ENCODE data around the gene HMBS.
A peak's percentile ranks its signal among the peaks of the same experiment; 100 is the strongest.

HMBS gene

GRCh38 chr11:119077839-119078238 lies 6.8 kb upstream of the HMBS start:
- no peak for DNase-seq

GRCh38 chr11:119078675-119079420 lies 5.8 kb upstream of the HMBS start:
- no peak for DNase-seq

- DNase-seq: no peak
These were observed 2.9 kb upstream of the HMBS start for GRCh38 chr11:119081682-119082260.

- no peak for DNase-seq
These were observed 761 bp downstream of the HMBS start for GRCh38 chr11:119085437-119085847.

GRCh38 chr11:119087123-119087522 lies 2.4 kb downstream of the HMBS start:
- no peak for DNase-seq

- DNase-seq: no peak
These were observed 3.1 kb downstream of the HMBS start for GRCh38 chr11:119087747-119088241.

- DNase-seq: no peak
These were observed 3.7 kb downstream of the HMBS start for GRCh38 chr11:119088406-119088805.

GRCh38 chr11:119089319-119089718 lies 4.6 kb downstream of the HMBS start:
- DNase-seq: no peak

GRCh38 chr11:119091178-119091577 lies 6.5 kb downstream of the HMBS start:
- peak; percentile 64 for DNase-seq

GRCh38 chr11:119091966-119092879 lies 7.5 kb downstream of the HMBS start:
- DNase-seq: no peak

- DNase-seq: no peak
These were observed 8.5 kb downstream of the HMBS start for GRCh38 chr11:119092880-119093842.

- no peak for DNase-seq
These were observed 9.5 kb downstream of the HMBS start for GRCh38 chr11:119093942-119094815.

GRCh38 chr11:119094816-119095065 lies 10.1 kb downstream of the HMBS start:
- no peak for DNase-seq

GRCh38 chr11:119095066-119095880 lies 10.6 kb downstream of the HMBS start:
- DNase-seq: peak; percentile 94

- DNase-seq: no peak
These were observed 15.0 kb downstream of the HMBS start for GRCh38 chr11:119099711-119100110.

GRCh38 chr11:119100246-119100970 lies 15.7 kb downstream of the HMBS start:
- peak; percentile 65 for DNase-seq

- no peak for DNase-seq
These were observed 16.5 kb downstream of the HMBS start for GRCh38 chr11:119100994-119101758.

GRCh38 chr11:119101759-119102423 lies 17.2 kb downstream of the HMBS start, which contains the start of gene DPAGT1:
TSS of gene DPAGT1 (minus strand) at chr11:119101853. CDS start at chr11:119101655, 198 bp downstream.
- DNase-seq: peak; percentile 84

All from 8988T (cell line).